Muscle of leg (tissue), 11 donors: ENCODE data around the gene PLSCR3. TPM values are rescaled to one million over a fixed set of nuclear protein-coding genes. Genes with fewer than 3 reads are reported as not detected.

Experiments used
- DNase-seq: peaks from one replicate; pipeline ENCODE4 v3.0.0; 2013
- H3K27ac ChIP-seq: one replicate; pipeline ENCODE4 v1.5.1; 2013; ENCODE audit warnings: mild to moderate bottlenecking, low read length, control low read depth
- H3K27me3 ChIP-seq: one replicate; pipeline ENCODE4 v1.6.1; 2013; ENCODE audit warnings: low read length; ENCODE audit not compliant: control insufficient read depth, insufficient read depth
- H3K36me3 ChIP-seq: one replicate; pipeline ENCODE4 v1.6.1; 2013; ENCODE audit warnings: low read length; ENCODE audit not compliant: control insufficient read depth, insufficient read depth
- H3K4me1 ChIP-seq: one replicate; pipeline ENCODE4 v1.6.1; 2013; ENCODE audit warnings: low read length; ENCODE audit not compliant: control insufficient read depth, insufficient read depth
- H3K4me3 ChIP-seq: one replicate; pipeline ENCODE4 v1.5.1; 2013; ENCODE audit warnings: low read length, control low read depth
- H3K9me3 ChIP-seq: replicated peaks from 2 replicates; pipeline ENCODE4 v1.6.1; 2013; ENCODE audit warnings: low read depth, low read length; ENCODE audit not compliant: control insufficient read depth
- WGBS: methylation state at CpG from one replicate; pipeline ENCODE4 v1.1.5; 2013; ENCODE audit warnings: missing lambda C conversion rate; ENCODE audit not compliant: insufficient coverage; 5-methylcytosine and 5-hydroxymethylcytosine counted together
- polyA plus RNA-seq, 8 donors: library from polyadenylated mRNA; unstranded; fragments of 120-200 nt; gene quantifications; one replicate each; pipeline versions ENCODE4 v1.2.1 to v1.2.3, GENCODE V29; 2013; ENCODE audit warnings: inconsistent platforms in 1 of 8, low replicate concordance in 1 of 8; ENCODE audit not compliant: insufficient read length in 8 of 8, insufficient read depth in 1 of 8
- total RNA-seq: library from RNA; stranded (reverse); fragments of 120-200 nt; gene quantifications from one replicate; pipeline ENCODE4 v1.2.4, GENCODE V29; 2013

The PLSCR3 gene
- total and polyA plus RNA-seq, 9 donors, result 14.2 to 38.9 (median 29.6) TPM

- Histone ChIP-seq H3K4me1 (no peaks in the 10 kb centered on the region), H3K9me3 (no peaks in the 10 kb centered on the region), H3K36me3 (peaks cover 13% of the 10 kb centered on the region), H3K27ac (no peak overlapping the region), H3K27me3 (no peaks in the 10 kb centered on the region), H3K4me3 (no peak overlapping the region)
- DNase-seq, result no peak
- WGBS, result 92% methylated on average over 33 of the region's 54 CpGs
Observed at GRCh38 chr17:7417056-7417655, 22.8 kb upstream of the PLSCR3 start.

GRCh38 chr17:7416323-7416722, 22.0 kb upstream of the PLSCR3 start:
- Histone ChIP-seq H3K4me3 (no peak overlapping the region), H3K36me3 (peaks cover 13% of the 10 kb centered on the region), H3K27ac (no peak overlapping the region), H3K9me3 (no peaks in the 10 kb centered on the region), H3K27me3 (no peaks in the 10 kb centered on the region), H3K4me1 (no peaks in the 10 kb centered on the region)
- WGBS, result 53% methylated on average over 4 of the region's 6 CpGs
- no peak for DNase-seq

DNA sequence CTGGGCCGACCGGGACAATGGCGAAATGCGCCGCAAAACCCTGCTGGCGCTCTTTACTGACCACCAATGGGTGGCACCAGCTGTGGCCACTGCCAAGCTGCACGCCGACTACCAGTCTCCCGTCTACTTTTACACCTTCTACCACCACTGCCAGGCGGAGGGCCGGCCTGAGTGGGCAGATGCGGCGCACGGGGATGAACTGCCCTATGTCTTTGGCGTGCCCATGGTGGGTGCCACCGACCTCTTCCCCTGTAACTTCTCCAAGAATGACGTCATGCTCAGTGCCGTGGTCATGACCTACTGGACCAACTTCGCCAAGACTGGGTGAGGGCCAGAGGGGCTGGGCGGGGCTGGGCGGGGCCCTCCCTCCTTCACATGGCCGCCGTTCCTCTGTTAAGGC, 21.5 kb upstream of the PLSCR3 start:
- H3K27me3 ChIP-seq, result no peaks in the 10 kb centered on the region
- H3K4me3 ChIP-seq, result no peak overlapping the region
- DNase-seq, result no peak
- 87% methylated on average over 23 of the region's 23 CpGs for WGBS
- no peak overlapping the region for H3K27ac ChIP-seq
- H3K4me1 ChIP-seq, result no peaks in the 10 kb centered on the region
- H3K36me3 ChIP-seq, result peaks cover 14% of the 10 kb centered on the region
- H3K9me3 ChIP-seq, result no peaks in the 10 kb centered on the region

GRCh38 chr17:7414837-7415236, 20.5 kb upstream of the PLSCR3 start:
- no peak overlapping the region for H3K27ac ChIP-seq
- peaks cover 20% of the 10 kb centered on the region for H3K36me3 ChIP-seq
- H3K27me3 ChIP-seq, result no peaks in the 10 kb centered on the region
- no peaks in the 10 kb centered on the region for H3K9me3 ChIP-seq
- no peak for DNase-seq
- 77% methylated on average over 14 of the region's 14 CpGs for WGBS
- H3K4me1 ChIP-seq, result no peaks in the 10 kb centered on the region
- no peak overlapping the region for H3K4me3 ChIP-seq

DNA sequence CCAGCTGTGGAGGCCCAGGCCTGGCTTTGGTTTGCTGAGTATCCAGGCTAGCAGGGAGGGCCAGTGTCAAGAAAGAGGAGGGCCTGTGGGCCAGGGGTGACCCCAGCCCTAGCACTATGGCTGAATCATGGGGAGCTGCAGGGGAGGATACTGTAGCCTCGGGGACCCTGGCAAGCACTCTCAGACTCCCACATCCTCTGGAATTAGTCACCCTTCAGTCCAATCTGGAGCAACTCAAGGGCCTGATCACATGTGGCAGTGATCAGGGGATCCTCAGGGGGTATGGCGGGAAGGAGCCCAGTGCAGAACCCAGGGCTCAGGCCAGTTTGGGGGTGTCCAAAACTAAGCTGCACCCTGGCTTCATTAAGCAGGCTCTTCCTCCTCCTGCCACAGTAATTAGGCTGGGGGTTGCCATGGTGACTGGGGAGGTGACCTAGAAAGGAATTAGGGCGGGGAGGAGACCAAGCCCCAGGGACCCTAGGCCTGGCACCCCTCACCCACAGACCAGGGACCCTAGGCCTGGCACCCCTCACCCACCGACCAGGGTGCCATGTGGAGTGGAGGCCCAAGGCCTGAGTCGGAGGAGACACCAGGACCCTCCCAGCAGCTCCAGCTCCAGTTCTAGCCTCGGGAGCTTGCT, 19.1 kb upstream of the PLSCR3 start:
- Histone ChIP-seq H3K27me3 (no peaks in the 10 kb centered on the region), H3K4me1 (no peaks in the 10 kb centered on the region), H3K27ac (no peak overlapping the region), H3K36me3 (peaks cover 30% of the 10 kb centered on the region), H3K9me3 (no peaks in the 10 kb centered on the region), H3K4me3 (no peak overlapping the region)
- WGBS, result 50% methylated on average over 1 of the region's 6 CpGs
- no peak for DNase-seq

- no peak for DNase-seq
- Histone ChIP-seq H3K36me3 (peaks cover 28% of the 10 kb centered on the region), H3K4me1 (peaks cover 2% of the 10 kb centered on the region), H3K9me3 (no peaks in the 10 kb centered on the region), H3K27me3 (no peaks in the 10 kb centered on the region), H3K4me3 (no peak overlapping the region), H3K27ac (no peak overlapping the region)
- 91% methylated on average over 6 of the region's 8 CpGs for WGBS
Observed at GRCh38 chr17:7411427-7411750, 17.1 kb upstream of the PLSCR3 start.

GRCh38 chr17:7410634-7411426, 16.5 kb upstream of the PLSCR3 start:
- Histone ChIP-seq H3K4me1 (peaks cover 6% of the 10 kb centered on the region), H3K9me3 (no peaks in the 10 kb centered on the region), H3K27ac (no peak overlapping the region), H3K27me3 (peaks cover 3% of the 10 kb centered on the region), H3K4me3 (no peak overlapping the region), H3K36me3 (peaks cover 26% of the 10 kb centered on the region)
- DNase-seq, result no peak
- 78% methylated on average over 14 of the region's 25 CpGs for WGBS

DNA sequence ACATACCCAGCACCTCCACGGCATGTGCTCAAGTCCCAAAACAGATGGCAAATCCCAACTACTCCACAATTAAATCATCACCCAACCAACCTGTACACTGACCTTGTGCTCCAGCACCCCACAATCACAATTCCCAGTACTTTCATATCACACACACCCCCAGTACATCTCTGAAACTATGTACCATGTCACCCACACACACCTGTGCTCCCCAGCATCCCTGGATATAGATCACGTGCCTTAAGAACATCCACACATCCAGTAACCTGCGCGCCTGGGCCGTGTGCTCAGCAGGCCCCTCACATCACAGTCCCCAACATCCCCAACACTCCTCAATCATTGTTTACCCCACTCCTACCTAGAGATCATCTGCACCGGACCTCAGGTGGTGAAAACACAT, 15.4 kb upstream of the PLSCR3 start:
- H3K9me3 ChIP-seq, result no peaks in the 10 kb centered on the region
- H3K36me3 ChIP-seq, result peaks cover 18% of the 10 kb centered on the region
- H3K4me1 ChIP-seq, result peaks cover 16% of the 10 kb centered on the region
- 82% methylated on average over 6 of the region's 6 CpGs for WGBS
- no peak overlapping the region for H3K4me3 ChIP-seq
- H3K27me3 ChIP-seq, result peaks cover 8% of the 10 kb centered on the region
- H3K27ac ChIP-seq, result no peak overlapping the region
- DNase-seq, result no peak

DNA sequence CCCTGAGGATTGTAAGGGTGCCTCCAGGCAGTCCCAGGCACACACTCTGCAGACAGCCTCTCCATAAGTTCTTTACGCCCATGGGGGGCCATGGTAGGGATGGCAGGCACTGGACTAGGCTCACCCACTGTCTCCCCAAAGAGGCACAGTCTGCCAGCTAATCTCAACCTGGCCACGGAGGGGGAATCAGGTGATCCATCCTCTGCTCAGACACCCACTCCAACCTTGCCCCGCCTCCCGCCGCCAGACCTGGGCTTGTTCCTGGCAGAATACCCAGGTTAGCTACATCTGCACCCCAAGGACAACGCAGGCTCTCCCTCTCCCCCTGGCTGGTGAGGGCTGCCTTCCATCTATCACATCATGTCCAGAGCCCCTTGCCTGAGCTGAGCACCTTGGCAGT, 14.5 kb upstream of the PLSCR3 start:
- WGBS, result 87% methylated on average over 6 of the region's 6 CpGs
- H3K4me1 ChIP-seq, result peaks cover 16% of the 10 kb centered on the region
- no peak for DNase-seq
- peaks cover 18% of the 10 kb centered on the region for H3K36me3 ChIP-seq
- H3K4me3 ChIP-seq, result no peak overlapping the region
- H3K27ac ChIP-seq, result no peak overlapping the region
- peaks cover 8% of the 10 kb centered on the region for H3K27me3 ChIP-seq
- H3K9me3 ChIP-seq, result no peaks in the 10 kb centered on the region

DNA sequence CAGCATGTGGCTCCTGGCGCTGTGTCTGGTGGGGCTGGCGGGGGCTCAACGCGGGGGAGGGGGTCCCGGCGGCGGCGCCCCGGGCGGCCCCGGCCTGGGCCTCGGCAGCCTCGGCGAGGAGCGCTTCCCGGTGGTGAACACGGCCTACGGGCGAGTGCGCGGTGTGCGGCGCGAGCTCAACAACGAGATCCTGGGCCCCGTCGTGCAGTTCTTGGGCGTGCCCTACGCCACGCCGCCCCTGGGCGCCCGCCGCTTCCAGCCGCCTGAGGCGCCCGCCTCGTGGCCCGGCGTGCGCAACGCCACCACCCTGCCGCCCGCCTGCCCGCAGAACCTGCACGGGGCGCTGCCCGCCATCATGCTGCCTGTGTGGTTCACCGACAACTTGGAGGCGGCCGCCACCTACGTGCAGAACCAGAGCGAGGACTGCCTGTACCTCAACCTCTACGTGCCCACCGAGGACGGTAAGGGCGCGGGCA, 14.0 kb upstream of the PLSCR3 start:
- no peaks in the 10 kb centered on the region for H3K9me3 ChIP-seq
- no peak for DNase-seq
- no peak overlapping the region for H3K27ac ChIP-seq
- peaks cover 8% of the 10 kb centered on the region for H3K27me3 ChIP-seq
- peaks cover 19% of the 10 kb centered on the region for H3K4me1 ChIP-seq
- peaks cover 18% of the 10 kb centered on the region for H3K36me3 ChIP-seq
- WGBS, result 62% methylated on average over 55 of the region's 58 CpGs
- H3K4me3 ChIP-seq, result no peak overlapping the region
